Measurements from ENCODE around the gene KRTAP12-1. TPM values are rescaled to one million over a fixed set of nuclear protein-coding genes. Genes with fewer than 3 reads are reported as not detected.

The KRTAP12-1 gene, protein sequence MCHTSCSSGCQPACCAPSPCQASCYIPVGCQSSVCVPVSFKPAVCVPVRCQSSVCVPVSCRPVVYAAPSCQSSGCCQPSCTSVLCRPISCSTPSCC
- not detected for polyA plus RNA-seq (2012; ENCODE audit: insufficient read length, low read depth)

- TF ChIP-seq POLR2AphosphoS5 (IDR thresholded peaks at IDR 0.05; ENCODE audit: low read depth, low read length) = no peak
- TF ChIP-seq FOXP2 (optimal IDR thresholded peaks at IDR 0.05; ENCODE audit: borderline replicate concordance, extremely low read depth, extremely low read length, insufficient read depth) = no peak
- no peak for TF ChIP-seq SIN3A (IDR thresholded peaks at IDR 0.05; ENCODE audit: borderline replicate concordance, insufficient read depth, low read length)
- TF ChIP-seq TAF1 (IDR thresholded peaks at IDR 0.05; ENCODE audit: borderline replicate concordance, insufficient read depth, low read length) = no peak
- no peak for TF ChIP-seq REST (IDR thresholded peaks at IDR 0.05; ENCODE audit: insufficient read depth in 1 of 2, low read depth in 2 of 2, low read length in 2 of 2)
Measured at GRCh38 chr21:44681861-44682579, at the start of gene KRTAP12-1. Gene KRTAP12-1 (minus strand): TSS chr21:44682163. CDS start chr21:44682123, 40 bp downstream.

- TF ChIP-seq POLR2AphosphoS5 (IDR thresholded peaks at IDR 0.05; ENCODE audit: low read depth, low read length) (no peak), TAF1 (IDR thresholded peaks at IDR 0.05; ENCODE audit: borderline replicate concordance, insufficient read depth, low read length) (no peak), FOXP2 (optimal IDR thresholded peaks at IDR 0.05; ENCODE audit: borderline replicate concordance, extremely low read depth, extremely low read length, insufficient read depth) (no peak), SIN3A (IDR thresholded peaks at IDR 0.05; ENCODE audit: borderline replicate concordance, insufficient read depth, low read length) (no peak), REST (IDR thresholded peaks at IDR 0.05; ENCODE audit: insufficient read depth in 1 of 2, low read depth in 2 of 2, low read length in 2 of 2) (no peak)
Measured at GRCh38 chr21:44730951-44731579, 49.1 kb upstream of the KRTAP12-1 start.

DNA sequence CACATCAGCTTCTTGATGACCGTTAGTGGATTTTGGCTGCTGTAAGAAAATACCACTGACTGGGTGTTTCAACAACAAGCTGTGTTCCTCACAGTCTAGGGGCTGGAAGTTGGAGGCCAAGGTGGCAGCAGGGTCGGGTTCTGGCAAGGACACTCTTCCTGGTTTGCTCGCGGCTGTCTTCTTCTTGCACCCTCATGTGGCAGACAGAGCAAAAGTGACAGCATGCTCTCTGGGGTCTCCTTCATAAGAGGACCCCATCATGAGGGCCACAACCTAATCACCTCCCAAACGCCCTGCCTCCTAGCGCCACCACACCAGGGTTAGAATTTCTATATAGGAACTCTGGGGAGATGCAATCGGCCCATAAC, 48.0 kb upstream of the KRTAP12-1 start:
- TF ChIP-seq TAF1 (IDR thresholded peaks at IDR 0.05; ENCODE audit: borderline replicate concordance, insufficient read depth, low read length) (no peak), POLR2AphosphoS5 (IDR thresholded peaks at IDR 0.05; ENCODE audit: low read depth, low read length) (no peak), REST (IDR thresholded peaks at IDR 0.05; ENCODE audit: insufficient read depth in 1 of 2, low read depth in 2 of 2, low read length in 2 of 2) (no peak), SIN3A (IDR thresholded peaks at IDR 0.05; ENCODE audit: borderline replicate concordance, insufficient read depth, low read length) (no peak), FOXP2 (optimal IDR thresholded peaks at IDR 0.05; ENCODE audit: borderline replicate concordance, extremely low read depth, extremely low read length, insufficient read depth) (no peak)

DNA sequence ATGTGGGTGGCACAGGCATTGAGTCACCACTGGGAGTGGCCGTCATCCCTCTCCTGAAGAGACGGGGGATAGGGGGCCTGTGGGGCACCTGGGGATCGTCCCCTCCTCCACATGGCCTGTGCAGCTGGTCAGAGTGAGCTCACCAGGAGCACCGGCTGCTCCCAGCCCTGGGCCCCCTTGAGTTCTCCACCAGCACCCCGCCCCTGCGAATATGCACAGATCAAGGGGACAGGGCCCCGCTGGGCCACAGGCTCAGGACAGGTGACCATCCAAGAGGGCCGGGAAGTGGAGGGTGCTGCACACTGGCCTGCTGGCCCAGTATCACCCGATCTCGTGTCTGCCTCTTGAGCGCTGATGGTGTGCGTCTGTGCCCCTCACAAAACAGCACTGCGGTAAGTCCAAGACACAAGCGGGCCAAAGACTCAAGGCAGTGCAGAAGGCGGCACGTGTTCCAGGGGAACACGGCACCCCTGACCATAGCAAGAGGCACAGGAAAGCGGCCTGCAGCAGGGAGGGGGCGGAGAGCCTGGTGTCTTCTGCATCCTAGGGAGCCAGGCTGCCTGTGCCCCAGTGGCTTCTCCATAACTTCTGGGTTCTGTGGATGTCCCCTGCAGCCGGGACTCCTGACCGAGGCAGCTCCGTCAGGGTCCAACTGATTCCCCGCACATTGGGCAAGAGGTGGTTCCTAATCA, 47.5 kb upstream of the KRTAP12-1 start:
- no peak for TF ChIP-seq SIN3A (IDR thresholded peaks at IDR 0.05; ENCODE audit: borderline replicate concordance, insufficient read depth, low read length)
- no peak for TF ChIP-seq FOXP2 (optimal IDR thresholded peaks at IDR 0.05; ENCODE audit: borderline replicate concordance, extremely low read depth, extremely low read length, insufficient read depth)
- TF ChIP-seq TAF1 (IDR thresholded peaks at IDR 0.05; ENCODE audit: borderline replicate concordance, insufficient read depth, low read length) = no peak
- TF ChIP-seq POLR2AphosphoS5 (IDR thresholded peaks at IDR 0.05; ENCODE audit: low read depth, low read length) = no peak
- TF ChIP-seq REST (IDR thresholded peaks at IDR 0.05; ENCODE audit: insufficient read depth in 1 of 2, low read depth in 2 of 2, low read length in 2 of 2) = no peak

All from PFSK-1 (cell line).